GM18519 (cell line): ENCODE data around the gene SUMO4.

Source experiments
- ATAC-seq: cut with Tn5 transposase; IDR thresholded peaks from one replicate; pipeline ENCODE4 v1.9.1; 2021; ENCODE audit warnings: mild to moderate bottlenecking, moderate library complexity; ENCODE audit not compliant: unreplicated experiment, low FRiP score

Gene SUMO4

GRCh38 chr6:149449831-149450678 is 50.0 kb downstream of the SUMO4 start:
- ATAC-seq: no peak
